Heart left ventricle (tissue), 13 donors: ENCODE measurements around the gene U2AF1L4.

ENCODE experiments used
- POLR2A ChIP-seq, 2 donors: fragments of 450-650 bp; IDR thresholded peaks; one replicate each; pipeline ENCODE4 v1.6.1; 2017; ENCODE audit warnings: antibody characterized with exemption in 2 of 2, mild to moderate bottlenecking in 2 of 2, moderate library complexity in 2 of 2
- TF ChIP-seq, protein P1 (sequence below), 12 donors: fragments of 200-600 bp; sonication (generic) in 4 of 12; IDR thresholded peaks; one replicate each; pipeline versions ENCODE4 v1.5.0 to v1.8.0; 2018 to 2022; ENCODE audit warnings: antibody characterized with exemption in 12 of 12, mild to moderate bottlenecking in 5 of 12
- donor health status: ischemic (EF 13 %, LVEDD 7.1; RV severe dilation, severe dysfunction).
- donor health status: DM: no; HTN: yes; CAD: no.
- donor health status: DM: no; HTN: no; CAD: no.
- donor health status: ischemic (EF 25% LVEDD 6.9; RV normal size, moderate dysfunction).
- donor health status: ischemic (EF 25% LVEDD 5.7; RV mildly dilated, moderate dysfunction).
- donor health status: ischemic (EF 35%, LVEDD 5.7; RV mildly dilated, moderate dysfunction).
- donor health status: nonischemic (EF 11% LVEDD 7.7; RV severe dilation, severe dysfunction).
- donor health status: DM: yes; HTN: yes; CAD: no.
- donor health status: PGD.
- donor health status: ischemic (EF 29% LVEDD 5.4; RV normal size, mild dysfunction).
- donor health status: nonischemic (EF 23%, LVEDD 6.1; RV moderate dilation, normal function).

DNA sequence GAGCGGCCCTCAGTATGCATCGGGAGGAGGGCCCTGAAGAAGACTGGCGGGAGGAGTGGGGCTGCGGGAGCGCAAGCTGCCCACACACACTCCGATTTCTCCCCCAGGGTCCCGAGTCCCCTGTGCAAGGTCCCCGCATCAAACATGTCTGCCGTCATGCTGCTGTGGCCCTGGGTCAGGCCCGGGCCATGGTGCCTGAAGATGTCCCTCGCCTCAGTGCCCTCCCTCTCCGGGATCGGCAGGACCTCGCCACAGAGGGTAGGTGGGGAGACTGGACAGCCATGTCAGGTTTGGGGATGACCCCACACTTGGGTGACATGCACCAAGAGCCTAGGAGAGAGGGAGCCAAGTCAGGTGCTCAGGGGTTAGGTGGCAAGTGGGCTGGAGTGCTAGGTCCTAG is 22.8 kb downstream of the U2AF1L4 start:
- TF ChIP-seq, protein P1, sequence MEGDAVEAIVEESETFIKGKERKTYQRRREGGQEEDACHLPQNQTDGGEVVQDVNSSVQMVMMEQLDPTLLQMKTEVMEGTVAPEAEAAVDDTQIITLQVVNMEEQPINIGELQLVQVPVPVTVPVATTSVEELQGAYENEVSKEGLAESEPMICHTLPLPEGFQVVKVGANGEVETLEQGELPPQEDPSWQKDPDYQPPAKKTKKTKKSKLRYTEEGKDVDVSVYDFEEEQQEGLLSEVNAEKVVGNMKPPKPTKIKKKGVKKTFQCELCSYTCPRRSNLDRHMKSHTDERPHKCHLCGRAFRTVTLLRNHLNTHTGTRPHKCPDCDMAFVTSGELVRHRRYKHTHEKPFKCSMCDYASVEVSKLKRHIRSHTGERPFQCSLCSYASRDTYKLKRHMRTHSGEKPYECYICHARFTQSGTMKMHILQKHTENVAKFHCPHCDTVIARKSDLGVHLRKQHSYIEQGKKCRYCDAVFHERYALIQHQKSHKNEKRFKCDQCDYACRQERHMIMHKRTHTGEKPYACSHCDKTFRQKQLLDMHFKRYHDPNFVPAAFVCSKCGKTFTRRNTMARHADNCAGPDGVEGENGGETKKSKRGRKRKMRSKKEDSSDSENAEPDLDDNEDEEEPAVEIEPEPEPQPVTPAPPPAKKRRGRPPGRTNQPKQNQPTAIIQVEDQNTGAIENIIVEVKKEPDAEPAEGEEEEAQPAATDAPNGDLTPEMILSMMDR (IDR thresholded peaks at IDR 0.05): no peak
- no peak for TF ChIP-seq POLR2A (IDR thresholded peaks at IDR 0.05)
